ENCODE measurements around the gene ELFN2. TPM values are rescaled to one million over a fixed set of nuclear protein-coding genes. Genes with fewer than 3 reads are reported as not detected.

The ELFN2 gene, protein sequence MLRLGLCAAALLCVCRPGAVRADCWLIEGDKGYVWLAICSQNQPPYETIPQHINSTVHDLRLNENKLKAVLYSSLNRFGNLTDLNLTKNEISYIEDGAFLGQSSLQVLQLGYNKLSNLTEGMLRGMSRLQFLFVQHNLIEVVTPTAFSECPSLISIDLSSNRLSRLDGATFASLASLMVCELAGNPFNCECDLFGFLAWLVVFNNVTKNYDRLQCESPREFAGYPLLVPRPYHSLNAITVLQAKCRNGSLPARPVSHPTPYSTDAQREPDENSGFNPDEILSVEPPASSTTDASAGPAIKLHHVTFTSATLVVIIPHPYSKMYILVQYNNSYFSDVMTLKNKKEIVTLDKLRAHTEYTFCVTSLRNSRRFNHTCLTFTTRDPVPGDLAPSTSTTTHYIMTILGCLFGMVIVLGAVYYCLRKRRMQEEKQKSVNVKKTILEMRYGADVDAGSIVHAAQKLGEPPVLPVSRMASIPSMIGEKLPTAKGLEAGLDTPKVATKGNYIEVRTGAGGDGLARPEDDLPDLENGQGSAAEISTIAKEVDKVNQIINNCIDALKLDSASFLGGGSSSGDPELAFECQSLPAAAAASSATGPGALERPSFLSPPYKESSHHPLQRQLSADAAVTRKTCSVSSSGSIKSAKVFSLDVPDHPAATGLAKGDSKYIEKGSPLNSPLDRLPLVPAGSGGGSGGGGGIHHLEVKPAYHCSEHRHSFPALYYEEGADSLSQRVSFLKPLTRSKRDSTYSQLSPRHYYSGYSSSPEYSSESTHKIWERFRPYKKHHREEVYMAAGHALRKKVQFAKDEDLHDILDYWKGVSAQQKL
- not detected for total RNA-seq

DNA sequence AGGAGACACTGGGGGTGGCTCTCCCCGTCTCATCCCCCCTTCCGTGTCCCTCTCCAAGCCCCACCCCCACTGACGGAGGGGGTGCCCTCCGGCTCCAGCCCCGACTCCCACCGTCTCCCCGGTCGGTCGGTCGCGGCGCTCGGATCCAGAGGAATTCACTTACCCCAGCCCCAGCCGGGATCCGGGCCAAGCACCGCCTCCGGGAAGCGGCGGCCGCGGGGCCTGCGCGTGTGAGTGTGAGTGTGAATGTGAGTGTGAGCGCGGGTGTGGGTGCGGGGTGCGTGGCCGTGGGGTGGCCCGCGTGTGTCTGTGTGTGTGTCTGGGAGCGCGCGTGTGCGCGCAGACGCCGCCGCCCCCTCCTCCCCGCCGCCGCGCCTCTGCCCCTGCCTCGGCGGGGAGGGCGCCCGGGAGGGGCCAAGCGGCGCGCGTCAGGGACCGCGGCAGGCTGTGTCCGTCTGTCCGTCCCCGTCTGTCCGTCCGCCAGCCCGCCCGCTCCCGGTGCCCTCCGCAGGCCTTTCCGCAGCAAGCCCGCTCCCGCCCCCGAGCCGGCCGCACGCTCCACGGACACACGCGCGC, at the start of gene ELFN2:
Gene ELFN2 (minus strand): TSS at position 345 of the 576 bp plus-strand sequence. CDS start 51,945 bp downstream, outside the sequence.

Other genes with a start within 250 kb of the ELFN2 start
- 1 to 10 TPM; 5.5 to 5.7 TPM for gene C1QTNF6, start 239.2 kb downstream of the ELFN2 start, total RNA-seq
- not detected for gene SSTR3, start 215.0 kb downstream of the ELFN2 start, total RNA-seq
- 1 to 10 TPM in 1 of 2 donors, under 1 TPM in 1; 1.00 to 1.4 TPM for gene RAC2, start 183.2 kb downstream of the ELFN2 start, total RNA-seq
- gene CYTH4, start 145.0 kb downstream of the ELFN2 start, total RNA-seq: not detected
- gene MFNG, start 58.9 kb upstream of the ELFN2 start, total RNA-seq: not detected
- gene CARD10, start 91.9 kb upstream of the ELFN2 start, total RNA-seq: under 1 TPM in 1 of 2 donors, not detected in 1; 1.00 TPM
- gene CDC42EP1, start 133.0 kb upstream of the ELFN2 start, total RNA-seq: 10 to 100 TPM; 18.3 to 23.4 TPM
- not detected for gene LGALS2, start 152.6 kb upstream of the ELFN2 start, total RNA-seq
- 10 to 100 TPM; 53.6 to 57.8 TPM for gene GGA1, start 181.4 kb upstream of the ELFN2 start, total RNA-seq
- gene SH3BP1, start 212.2 kb upstream of the ELFN2 start, total RNA-seq: 10 to 100 TPM in 1 of 2 donors, 1 to 10 TPM in 1; 2.1 to 18.6 TPM
- gene PDXP, start 231.2 kb upstream of the ELFN2 start, total RNA-seq: 10 to 100 TPM; 23.4 to 30.6 TPM
- gene LGALS1, start 248.2 kb upstream of the ELFN2 start, total RNA-seq: 1,000 to 10,000 TPM; 1,804 to 2,514 TPM

Measured in melanocyte of skin (primary cell).